CD4-positive, alpha-beta T cell treated with Interleukin-12 subunit alpha and Interleukin-12 subunit beta, for 1 hour (primary cell): ENCODE measurements around the gene DIS3L2.

ENCODE experiments used
- DNase-seq: peaks from one replicate; pipeline ENCODE4 v3.0.0-alpha.2; 2020

Gene DIS3L2

DNA sequence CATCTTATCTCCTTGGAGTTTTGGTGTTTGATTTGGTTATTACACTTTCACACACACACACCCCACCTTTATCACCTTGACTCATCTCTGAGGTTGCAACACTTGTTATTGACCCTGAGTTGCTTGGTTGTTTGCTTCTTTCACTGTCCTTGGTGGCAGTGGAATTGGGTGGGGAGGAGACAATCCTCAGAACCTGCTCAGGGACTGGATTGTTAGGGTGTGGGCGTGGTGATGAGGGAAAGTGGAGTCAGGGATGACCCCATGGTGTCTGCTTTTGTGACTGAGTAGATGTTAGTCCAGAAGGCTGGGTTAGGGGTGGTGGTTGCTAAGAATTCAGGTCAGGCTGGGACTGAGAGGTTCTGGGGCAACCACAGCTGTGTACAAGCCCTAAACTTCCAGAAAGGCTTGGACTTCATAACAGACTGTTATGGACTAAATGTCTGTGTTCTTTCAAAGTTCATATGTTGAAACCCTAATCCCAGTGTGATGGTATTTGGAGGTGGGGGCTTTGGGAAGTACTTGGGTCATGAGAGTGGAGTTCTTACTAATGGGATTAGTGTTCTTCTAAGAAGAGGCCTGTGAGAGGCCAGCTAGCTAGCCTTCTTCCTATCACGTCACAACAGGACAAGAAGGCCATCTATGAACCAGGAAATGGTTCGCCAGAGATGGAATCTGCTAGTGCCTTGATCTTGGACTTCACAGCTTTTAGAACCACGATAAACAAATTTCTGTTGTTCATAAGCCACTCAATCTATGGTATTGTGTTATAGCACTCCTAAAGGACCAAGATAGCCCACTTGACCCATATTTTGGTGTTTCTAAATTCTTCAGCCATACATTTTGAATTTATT lies 3.4 kb upstream of the DIS3L2 start:
- DNase-seq, result no peak

DNA sequence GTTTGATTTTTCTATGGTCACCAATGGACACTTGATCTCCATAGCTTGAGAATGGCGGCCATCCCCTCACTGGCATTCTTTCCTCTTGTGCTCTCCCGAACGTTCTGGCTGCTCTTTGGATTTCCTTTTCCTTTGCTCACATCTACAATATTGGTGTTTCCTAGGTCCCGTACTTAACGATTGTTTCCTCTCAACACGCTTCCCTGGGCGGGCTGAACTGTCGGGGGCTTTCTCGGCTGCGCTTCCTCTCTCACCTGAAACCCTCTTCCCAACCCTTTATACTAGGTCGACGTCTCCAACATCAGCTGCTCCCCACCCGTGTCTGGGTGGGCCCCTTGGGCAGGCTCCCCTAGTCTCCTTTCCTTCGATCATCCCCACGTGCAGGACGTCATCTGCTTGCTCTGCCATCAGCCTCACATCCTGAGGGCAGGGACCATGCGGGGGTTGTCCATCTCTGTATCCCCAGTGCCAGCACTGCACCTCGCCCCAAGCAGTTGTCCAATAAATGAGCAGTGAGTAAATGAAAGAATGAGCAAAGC lies 634 bp upstream of the DIS3L2 start:
- DNase-seq, result no peak

DNA sequence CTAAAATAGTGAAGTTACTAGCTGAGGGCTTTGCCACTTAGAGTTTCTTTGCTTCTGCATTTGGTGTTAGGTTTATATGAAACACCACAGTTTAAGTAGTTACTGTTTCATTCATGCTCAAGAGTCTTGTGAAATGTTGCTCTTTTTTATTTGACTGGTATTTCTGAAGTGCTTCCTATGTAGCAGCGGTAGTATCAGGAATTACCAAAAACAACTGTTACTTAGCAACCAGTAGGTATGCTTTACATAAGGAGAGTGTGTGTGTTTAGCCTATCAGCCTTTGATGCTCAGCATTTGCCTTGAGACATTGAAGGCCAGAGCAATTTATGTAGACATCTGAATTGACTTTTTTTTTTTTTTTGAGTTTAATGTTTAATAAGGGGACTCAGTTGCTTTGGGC lies 3.6 kb downstream of the DIS3L2 start:
- no peak for DNase-seq

DNA sequence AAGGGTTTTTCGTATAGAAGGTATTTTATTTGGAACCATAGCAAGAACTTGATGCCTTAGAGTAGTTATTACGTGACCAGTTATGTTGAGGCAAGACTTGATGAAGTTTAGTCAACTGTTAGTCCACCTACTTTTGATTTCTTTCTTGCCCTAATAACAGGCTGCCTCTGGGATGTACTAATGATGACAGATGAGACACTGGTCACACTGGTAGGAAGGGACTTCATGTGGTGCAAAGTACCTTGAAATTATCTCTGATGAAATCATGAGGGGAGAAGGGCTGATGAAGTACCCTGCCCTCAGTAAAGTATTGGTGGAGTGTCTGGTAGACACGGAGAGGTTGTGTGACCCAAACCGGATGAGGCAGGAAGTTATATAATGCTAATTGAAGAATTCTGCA lies 5.4 kb downstream of the DIS3L2 start:
- no peak for DNase-seq

DNA sequence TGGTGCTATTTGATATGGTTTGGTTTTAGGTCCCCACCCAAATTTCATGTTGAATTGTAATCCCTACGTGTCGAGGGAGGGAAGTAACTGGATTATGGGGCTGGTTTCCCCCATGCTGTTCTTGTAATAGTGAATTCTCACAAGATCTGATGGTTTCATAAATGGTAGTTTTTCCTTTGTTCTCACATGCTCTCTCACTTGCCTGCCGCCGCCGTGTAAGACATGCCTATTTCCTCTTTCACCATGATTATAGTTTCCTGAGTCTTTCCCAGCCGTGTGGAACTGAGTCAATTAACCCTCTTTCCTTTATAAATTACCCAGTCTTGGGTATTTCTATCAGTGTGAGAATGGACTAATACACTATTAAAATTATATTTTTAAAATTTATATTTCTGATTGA lies 7.3 kb downstream of the DIS3L2 start:
- DNase-seq, result no peak

DNA sequence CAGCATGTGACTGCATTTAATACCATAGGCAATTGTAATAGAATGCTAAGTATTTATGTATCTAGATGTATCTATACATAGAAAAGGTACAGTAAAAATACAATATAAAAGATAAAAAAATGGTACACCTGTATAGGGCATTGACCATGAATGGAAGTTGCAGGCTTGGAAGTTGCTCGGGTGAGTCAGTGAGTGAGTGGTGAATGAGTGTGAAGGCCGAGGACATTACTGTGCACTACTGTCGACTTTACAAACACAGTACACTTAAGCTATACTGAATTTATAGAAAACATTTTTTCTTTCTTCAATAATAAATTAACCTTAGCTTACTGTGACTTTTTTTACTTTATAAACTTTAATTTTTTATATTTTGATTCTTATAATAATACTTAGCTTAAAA lies 8.9 kb downstream of the DIS3L2 start:
- no peak for DNase-seq

DNA sequence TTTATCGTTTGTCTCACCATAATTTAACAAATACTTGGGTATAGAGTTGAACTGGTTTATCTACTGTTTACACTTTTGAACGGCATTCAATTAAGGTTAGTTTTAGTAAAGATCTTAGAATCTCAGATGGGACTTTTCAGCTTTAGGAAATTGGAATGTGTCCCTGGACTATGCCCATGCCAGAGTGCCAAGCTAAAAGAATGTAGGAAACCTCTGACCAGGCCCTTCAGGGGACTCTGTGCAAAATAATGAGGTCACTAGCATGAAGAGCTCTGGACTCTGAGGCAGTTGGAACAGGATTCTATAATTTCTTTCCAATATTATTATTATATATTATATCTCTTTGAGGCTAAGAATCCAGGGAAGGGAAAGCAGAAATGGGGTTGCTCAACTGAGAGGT lies 13.5 kb downstream of the DIS3L2 start:
- no peak for DNase-seq

DNA sequence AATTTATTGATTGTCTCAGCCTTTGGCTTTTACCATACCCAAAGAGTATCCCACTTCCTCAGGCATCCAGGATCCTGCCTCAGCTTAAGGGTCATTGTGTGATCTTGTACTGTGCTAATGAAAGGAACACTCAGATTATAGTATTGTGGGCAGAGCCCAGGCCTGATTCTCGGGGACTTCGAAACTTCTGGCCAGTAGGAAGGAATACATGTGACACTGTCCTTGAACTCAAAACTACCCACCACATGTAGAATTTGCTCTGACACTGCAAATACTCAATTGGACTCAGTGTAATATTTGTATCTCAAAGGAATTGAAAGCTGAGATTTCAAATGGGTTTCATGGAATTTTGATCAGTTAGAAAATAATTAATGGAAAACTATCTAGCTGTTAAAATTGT lies 15.9 kb downstream of the DIS3L2 start:
- no peak for DNase-seq

DNA sequence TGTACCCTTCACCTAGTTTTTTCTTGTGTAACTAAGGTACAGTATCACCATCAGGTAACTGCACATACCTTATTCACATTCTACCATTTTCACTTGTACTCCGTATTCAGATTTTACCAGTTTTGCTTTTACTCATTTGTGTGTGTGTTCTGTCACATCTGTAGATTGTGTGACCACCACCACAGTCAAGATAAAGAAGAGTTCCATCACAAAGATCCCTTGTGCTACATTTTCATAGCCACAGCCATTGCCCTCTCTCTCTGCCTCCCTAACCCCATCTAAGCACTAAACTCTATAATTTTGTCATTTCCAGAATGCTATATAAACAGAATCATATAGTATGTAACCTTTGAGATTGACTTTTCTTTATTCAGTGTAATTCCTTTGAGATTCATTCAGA lies 23.5 kb downstream of the DIS3L2 start:
- DNase-seq, result no peak

DNA sequence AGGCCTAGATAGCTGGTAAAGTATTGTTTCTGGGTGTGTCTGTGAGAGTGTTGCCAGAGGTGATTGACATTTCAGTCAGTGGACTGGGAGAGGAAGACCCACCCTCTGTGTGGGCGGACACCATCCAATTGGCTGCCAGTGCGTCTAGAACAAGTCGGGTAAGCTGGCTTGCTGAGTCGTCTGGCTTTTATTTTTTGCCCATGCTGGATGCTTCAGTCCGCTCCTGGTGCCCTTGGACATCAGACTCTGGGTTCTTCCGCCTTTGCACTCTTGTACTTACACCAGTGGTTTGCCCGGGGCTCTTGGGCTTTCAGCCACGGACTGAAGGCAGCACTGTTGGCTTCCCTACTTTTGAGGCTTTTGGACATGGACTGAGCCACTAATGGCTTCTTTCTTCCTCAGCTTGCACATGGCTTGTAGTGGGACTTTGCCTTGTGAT lies 24.3 kb downstream of the DIS3L2 start:
- no peak for DNase-seq

DNA sequence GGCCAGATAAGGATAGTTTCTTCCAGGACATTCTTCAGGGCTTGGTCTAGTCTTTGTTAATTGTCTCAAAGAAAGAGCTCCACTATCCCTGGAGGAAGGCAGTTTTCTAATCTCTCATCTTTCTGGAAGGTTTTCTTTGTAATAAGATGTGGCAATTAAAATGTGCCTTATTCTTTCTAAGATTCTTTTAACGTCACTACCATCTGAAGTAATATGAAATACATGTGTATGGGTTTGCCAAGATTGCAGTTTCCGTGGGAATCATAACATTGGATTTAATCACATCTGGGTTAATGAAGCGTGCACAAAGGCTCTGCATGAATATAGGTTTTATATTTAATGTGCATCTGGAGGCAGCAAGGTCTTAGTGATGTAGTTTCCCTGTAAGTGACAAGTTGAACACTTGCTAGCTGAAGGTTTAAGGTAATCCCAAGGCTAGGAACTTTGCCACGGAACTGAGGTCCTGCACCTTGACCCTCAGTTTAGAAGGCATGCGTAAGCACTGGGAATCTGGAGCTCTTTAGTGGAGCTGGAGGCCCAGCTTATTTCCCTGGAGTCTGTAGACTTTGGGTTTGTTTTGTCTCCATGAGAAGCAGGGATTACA lies 25.7 kb downstream of the DIS3L2 start:
- no peak for DNase-seq

DNA sequence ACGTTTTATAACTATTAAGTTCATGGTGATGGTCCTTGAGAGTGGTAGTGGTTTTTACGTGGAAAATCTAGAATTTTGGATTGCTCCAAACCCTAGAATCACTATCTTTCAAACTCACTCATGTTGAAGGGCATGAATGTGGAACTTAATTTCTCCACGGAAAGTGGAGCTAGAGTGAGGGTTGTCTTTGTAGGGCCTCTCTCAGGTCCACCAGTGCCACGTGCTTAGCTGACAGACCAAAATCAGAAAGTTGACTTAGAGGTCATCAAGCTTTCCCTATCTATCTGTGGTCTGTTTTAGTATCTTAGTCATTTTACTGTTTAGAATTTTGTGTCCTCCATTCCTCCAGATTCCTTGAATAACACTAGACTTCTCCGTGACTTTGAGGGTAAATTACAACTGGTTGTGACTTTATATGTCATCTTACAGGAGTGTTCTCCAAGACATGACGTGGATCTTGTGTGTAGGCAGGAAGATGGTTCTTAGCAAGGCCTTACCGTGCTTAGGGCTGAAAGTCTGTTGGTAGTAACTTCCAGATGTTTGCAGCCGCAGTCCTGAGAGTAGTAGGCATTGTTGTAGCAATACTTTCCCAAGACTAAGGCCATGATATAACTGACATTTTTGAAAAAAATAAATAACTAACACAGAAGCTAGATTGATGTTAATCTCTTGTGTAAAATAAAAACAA lies 26.8 kb downstream of the DIS3L2 start:
- DNase-seq, result no peak

DNA sequence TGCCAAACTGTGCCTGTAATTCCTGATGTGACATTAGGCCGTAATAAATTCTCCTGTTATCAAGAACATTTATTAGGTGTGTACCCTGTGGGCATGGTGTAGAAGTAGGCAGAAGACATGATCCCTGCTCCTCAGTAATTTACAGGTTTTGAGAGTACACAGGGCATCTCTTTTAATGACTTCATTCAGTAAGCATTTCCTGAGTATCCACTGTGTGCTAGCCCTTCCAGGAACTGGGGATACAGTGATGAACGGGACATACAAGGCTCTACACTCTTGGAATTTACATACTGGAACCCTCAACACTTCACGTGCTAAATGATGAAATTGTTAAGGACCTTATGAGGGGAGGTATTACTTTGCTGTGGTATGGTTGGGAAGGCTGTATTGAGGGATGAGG lies 30.2 kb downstream of the DIS3L2 start:
- DNase-seq, result no peak

DNA sequence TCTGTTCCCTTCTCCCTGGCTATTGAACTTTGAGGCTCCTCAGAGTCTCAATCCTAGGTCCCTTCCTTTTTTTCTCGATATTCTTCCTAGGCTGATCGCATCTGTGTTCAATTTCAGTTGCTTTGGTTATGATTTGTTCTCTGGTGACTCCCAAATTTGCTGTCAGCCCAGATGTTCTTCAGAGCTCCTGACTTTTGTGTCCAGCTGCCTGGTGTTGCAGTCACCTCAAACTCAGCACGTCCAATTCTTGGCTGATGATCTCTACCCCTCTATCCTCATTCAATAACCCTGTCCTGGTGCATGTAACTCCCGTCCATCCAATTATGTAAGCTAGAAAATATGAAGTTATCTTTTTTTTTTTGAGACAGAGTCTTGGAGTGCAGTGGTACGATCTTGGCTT lies 31.4 kb downstream of the DIS3L2 start:
- DNase-seq, result no peak

DNA sequence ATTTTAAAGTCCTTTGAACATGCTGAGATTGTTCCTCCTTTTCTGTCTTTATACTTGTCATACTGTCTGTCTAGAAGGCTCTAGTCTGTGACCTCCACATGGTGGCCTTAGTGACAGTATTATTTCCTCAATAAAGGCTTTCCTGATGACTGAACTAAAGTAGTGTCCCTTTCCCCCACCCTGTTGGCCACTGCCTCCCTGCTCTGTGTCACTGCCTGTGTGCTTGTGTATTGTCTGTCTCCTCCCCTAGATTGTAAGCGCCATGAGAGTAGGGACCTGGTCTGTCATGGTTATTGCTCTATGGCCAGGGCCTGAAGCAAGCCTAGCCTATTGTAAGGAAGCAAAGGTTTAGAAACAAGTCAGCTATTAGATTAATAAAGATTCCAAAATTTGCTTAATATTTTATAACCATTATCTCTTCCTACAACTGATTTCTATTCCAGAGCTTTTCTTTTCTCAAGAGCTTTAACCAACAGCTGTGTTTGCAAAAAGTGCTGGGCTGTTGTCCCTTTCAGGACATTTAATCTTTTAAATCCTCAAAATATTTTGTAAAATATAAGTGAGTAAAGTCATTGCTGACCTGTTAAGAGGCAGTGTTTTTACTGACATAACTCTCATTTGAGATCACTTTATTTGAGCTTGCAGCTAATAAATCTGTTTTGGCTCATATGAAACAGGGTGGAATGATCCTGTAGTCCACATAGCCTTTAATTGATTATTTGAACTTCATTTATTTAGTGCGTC lies 35.5 kb downstream of the DIS3L2 start:
- DNase-seq, result no peak

DNA sequence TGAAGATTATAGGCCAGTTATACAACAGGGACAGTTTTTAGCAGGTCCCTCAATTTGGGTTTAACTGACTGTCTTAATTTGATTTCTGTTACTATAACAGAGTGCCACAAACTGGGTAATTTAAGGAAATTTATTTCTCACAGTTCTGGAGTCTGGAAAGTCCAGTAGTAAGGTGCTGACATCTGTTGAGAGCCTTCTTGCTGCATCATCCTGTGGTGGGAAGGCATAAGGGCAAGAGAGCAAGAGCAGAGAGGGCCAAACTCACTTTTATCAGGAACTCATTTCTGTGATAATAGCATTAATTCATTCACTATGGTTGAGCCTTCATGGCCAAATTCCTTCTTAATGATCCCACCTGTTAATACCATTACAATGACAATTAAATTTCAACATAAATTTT lies 36.5 kb downstream of the DIS3L2 start:
- no peak for DNase-seq

DNA sequence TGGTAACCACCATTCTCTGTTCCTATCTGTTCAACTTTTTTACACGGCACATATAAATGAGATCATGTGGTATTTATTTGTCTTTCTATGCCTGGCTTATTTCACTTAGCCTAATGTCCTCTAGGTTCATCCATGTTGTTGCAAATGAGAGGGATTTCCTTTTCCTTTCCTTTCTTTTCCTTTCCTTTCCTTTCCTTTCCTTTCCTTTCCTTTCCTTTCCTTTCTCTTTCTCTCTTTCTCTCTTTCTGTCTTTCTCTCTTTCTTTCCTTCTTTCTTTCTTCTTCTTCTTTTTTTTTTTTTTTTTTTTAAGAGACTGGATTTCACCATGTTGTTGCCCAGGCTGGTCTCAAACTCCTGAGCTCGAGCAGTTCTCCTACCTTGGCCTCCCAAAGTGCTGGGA lies 38.9 kb downstream of the DIS3L2 start:
- DNase-seq, result no peak

DNA sequence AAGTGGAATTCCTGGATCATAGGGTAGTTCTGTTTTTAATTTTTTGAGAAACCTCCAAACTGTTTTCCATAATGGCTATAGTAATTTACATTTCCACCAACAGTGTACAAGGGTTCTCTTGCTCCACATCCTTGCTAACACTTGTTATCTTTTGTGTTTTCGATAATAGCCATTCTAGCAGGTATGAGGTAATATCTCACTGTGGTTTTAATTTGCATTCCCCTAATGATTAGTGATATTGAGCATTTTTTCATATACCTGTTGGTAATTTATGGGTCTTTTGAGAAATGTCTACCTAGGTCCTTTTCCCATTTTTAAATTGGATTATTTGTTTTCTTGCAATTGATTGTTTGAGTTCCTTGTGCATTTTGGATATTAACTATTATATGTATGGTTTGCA lies 39.6 kb downstream of the DIS3L2 start:
- DNase-seq, result no peak

DNA sequence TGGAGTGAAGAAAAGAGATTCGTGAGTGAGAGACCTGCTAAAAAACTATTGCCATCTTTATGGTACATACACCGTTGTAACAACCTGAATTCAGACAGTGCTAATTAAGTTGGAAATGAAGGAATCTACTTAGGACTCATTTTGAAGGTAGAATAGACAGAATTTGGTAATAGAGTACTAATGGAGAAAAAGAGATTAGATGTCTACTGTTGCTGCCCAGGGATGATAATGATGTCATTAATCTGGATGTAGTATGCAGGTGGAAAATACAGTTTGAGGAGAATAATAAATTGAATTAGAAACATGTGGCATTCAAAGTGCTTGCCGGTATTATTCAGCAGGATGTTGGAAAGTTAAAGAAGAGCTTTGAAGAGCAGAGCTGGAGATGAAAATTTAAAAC lies 44.7 kb downstream of the DIS3L2 start:
- DNase-seq, result no peak

DNA sequence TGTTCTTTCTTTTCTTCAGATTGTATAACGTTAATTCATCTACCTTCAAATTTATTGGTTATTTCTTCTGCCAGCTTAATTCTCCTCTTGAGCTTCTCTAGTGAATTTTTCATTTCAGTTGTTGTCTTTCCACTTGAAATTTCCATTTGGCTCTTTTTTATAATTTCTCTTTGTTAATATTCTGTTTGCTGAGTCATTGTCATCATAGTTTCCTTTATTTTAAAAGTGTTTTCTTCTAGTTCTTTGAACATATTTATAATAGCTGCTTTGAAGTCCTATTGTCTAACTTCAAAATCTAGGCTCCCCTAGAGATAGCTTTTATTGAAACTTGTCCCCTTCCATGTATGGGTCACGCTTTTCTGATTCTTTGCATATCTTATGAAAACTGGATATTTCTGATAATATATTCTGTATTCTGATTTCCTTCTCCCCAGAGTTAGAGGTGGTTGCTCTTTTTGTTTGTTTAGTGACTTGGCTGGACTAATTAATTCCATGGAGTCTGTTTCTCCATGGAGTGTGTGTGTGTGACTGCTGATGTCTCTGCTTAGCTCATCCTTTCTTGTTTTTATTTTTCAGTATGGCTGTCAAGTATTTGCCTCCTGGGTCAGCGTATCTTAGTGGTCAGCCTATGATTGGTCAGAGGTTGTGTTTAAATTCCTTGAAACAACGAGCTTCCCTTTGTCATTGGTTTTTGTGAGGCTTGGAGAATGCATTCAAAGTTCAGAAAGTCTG lies 47.6 kb downstream of the DIS3L2 start:
- DNase-seq, result no peak

DNA sequence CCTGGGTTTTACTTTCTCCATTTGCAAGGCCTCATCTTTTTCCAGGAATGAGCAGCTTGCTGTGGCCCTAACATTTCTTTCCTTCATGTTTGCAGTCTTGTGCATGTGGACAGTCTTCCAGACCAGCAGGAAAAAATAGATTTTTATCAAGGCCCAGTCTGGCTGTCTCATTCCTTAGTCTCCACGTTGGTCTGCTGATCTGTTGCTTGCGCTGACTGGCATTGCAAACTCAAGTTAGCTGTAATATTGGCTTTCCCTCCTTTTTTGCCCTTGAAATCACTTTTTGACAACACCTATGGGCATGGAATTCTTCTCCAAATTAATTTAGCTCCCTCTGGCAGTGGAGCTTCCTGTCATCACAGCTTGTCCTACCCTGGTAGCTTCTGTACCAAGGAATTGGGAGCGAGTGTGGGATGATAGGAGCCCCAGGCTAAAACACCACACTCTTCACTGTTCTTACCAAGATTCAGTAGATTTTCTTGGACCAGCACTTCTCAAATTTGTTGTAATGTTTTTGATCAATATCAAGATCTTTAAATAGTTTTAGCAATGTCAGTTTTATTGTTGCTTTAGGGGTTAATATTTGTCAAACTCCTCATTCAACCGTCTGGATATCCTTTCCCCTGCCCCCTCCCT lies 48.2 kb downstream of the DIS3L2 start:
- DNase-seq, result no peak
